MCF 10A (cell line): ENCODE data around the gene FSD1. TPM values are rescaled to one million over a fixed set of nuclear protein-coding genes. Genes with fewer than 3 reads are reported as not detected.
A peak's percentile ranks its signal among the peaks of the same experiment; 100 is the strongest.

Experiments
- BruUV-seq: library from RNA; stranded (reverse); fragments of 400-500 nt; replicated peaks from 2 replicates; lab custom pipeline; 2021; lab: Mats Ljungman, UMichigan
- CTCF ChIA-PET: fragments of 300-600 bp; sonication (Branson Sonifier 250); formaldehyde crosslinking; extraction: SDS; loops from one replicate; lab custom pipeline; 2021; ENCODE audit warnings: antibody characterized with exemption, inconsistent platforms; lab: Yijun Ruan, JAX
- POLR2A ChIA-PET: fragments of 300-600, 350-650 bp; sonication (Branson Sonifier 250); formaldehyde crosslinking; extraction: SDS; loops from one replicate; lab custom pipeline; 2020; ENCODE audit warnings: antibody characterized with exemption, inconsistent platforms; lab: Yijun Ruan, JAX
- DNase-seq: peaks from one replicate; pipeline ENCODE4 v3.0.0-alpha.2; 2018; ENCODE audit not compliant: unreplicated experiment
- H3K27ac Mint-ChIP-seq: one replicate; pipeline ENCODE4 v1.8.0; 2022; ENCODE audit warnings: mild to moderate bottlenecking, low read depth, mixed read lengths; ENCODE audit not compliant: unreplicated experiment
- H3K27me3 Mint-ChIP-seq: one replicate; pipeline ENCODE4 v1.8.0; 2022; ENCODE audit warnings: mixed read lengths; ENCODE audit not compliant: insufficient read depth, unreplicated experiment
- H3K36me3 Mint-ChIP-seq: one replicate; pipeline ENCODE4 v1.8.0; 2022; ENCODE audit warnings: mild to moderate bottlenecking, moderate library complexity, mixed read lengths; ENCODE audit not compliant: insufficient read depth, unreplicated experiment
- H3K4me1 Mint-ChIP-seq: one replicate; pipeline ENCODE4 v1.8.0; 2022; ENCODE audit warnings: mixed read lengths; ENCODE audit not compliant: insufficient read depth, unreplicated experiment
- H3K4me3 Mint-ChIP-seq: one replicate; pipeline ENCODE4 v1.8.0; 2022; ENCODE audit warnings: mild to moderate bottlenecking, moderate library complexity, mixed read lengths; ENCODE audit not compliant: unreplicated experiment
- H3K9me3 Mint-ChIP-seq: one replicate; pipeline ENCODE4 v1.8.0; 2022; ENCODE audit warnings: mixed read lengths; ENCODE audit not compliant: unreplicated experiment
- CTCF ChIP-seq: fragments of 200-600 bp; IDR thresholded peaks from one replicate; pipeline ENCODE4 v1.8.0; 2022; ENCODE audit warnings: antibody characterized with exemption, mild to moderate bottlenecking; ENCODE audit not compliant: unreplicated experiment
- intact Hi-C: fragments of 100-400 bp; cut with micrococcal nuclease; formaldehyde crosslinking; loops from 2 replicates; pipeline ENCODE4 v1.14.1; 2022
- total RNA-seq: library from RNA; stranded (reverse); gene quantifications from 2 replicates; pipeline ENCODE4 v1.2.3, GENCODE V29; 2022

The FSD1 gene
- total RNA-seq, 1 experiment from 2014 or later: not detected

DNA sequence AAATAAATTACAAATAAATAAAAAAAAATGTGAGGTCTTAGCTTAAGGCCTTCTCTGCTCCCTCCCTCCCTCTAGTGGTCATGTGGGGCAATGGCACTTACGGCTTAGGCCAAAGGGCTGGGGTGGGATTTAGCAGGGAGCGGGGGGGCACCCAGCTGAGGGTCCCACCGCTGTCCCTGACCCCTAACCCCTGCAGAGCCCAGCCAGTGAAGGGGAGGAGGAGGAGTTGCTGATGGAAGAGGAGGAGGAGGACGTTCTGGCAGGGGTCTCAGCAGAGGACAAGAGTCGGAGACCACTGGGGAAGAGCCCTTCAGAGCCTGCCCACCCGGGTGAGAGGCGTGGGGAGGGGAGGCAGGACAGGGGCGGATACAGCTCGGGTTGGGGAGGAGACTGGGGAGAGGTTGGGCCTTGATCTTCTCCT, 48.3 kb downstream of the FSD1 start:
- no peaks in the 10 kb centered on the region for H3K4me1 Mint-ChIP-seq
- BruUV-seq: no TSS peak
- peaks cover 37% of the 10 kb centered on the region for H3K36me3 Mint-ChIP-seq
- H3K27ac Mint-ChIP-seq: no peak overlapping the region
- CTCF ChIA-PET: interaction anchor here (0.6 to 3.6 kb wide), 25 partner anchors 10 to 1264 kb away, joined by 3 to 33 read pairs (median 5); partner anchors contain the start of genes CHAF1A, HDGFL2, MPND and STAP2
- POLR2A ChIA-PET: interaction anchor here (0.7 to 2.9 kb wide), 7 partner anchors 9 to 224 kb away, joined by 3 to 34 read pairs (median 3); partner anchors contain the start of genes MPND and SH3GL1
- peak; percentile 72 for DNase-seq
- no peaks in the 10 kb centered on the region for H3K9me3 Mint-ChIP-seq
- intact Hi-C loops: loop anchor here (1.0 kb wide), 1 partner anchor 85 kb away; no protein-coding TSS in a partner anchor
- TF ChIP-seq CTCF: peak; percentile 90
- H3K4me3 Mint-ChIP-seq: no peak overlapping the region
- H3K27me3 Mint-ChIP-seq: no peaks in the 10 kb centered on the region

GRCh38 chr19:4354282-4354681, 49.9 kb downstream of the FSD1 start:
- ChIA-PET POLR2A (interaction anchor here (1.2 kb wide), 1 partner anchor 11 kb away, joined by 4 read pairs; the partner anchor contains the start of gene MPND), CTCF (interaction anchor here (0.6 to 3.6 kb wide), 5 partner anchors 8 to 87 kb away, joined by 3 to 33 read pairs (median 12); partner anchors contain the start of gene MPND)
- Mint-ChIP-seq H3K9me3 (no peaks in the 10 kb centered on the region), H3K36me3 (peaks cover 27% of the 10 kb centered on the region), H3K4me1 (no peaks in the 10 kb centered on the region), H3K4me3 (no peak overlapping the region), H3K27me3 (no peaks in the 10 kb centered on the region), H3K27ac (no peak overlapping the region)
- DNase-seq: no peak
- intact Hi-C loops: no loop called here
- no peak for TF ChIP-seq CTCF
- BruUV-seq: no TSS peak

DNA sequence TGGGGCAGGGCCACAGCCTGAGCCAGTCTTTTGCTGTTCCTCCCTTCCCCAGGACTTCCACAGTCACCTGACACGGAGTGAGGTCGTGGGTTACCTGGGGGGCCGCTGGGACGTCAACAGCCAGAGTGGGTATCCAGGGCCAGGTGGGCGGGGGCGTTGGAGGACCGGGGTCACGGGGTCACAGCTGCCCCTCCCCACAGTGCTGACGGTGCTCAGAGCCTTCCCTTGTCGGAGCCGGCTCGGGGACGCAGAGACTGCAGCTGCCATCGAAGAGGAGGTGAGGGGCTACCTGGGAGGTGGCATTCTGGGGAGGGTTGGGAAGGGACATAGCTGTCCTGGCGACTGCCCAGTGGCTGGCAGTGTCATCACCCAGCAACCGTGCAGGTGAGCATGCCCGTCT, 50.5 kb downstream of the FSD1 start:
- CTCF ChIA-PET: interaction anchor here (0.8 to 3.6 kb wide), 4 partner anchors 10 to 88 kb away, joined by 3 to 33 read pairs (median 17); partner anchors contain the start of gene MPND
- H3K27me3 Mint-ChIP-seq: no peaks in the 10 kb centered on the region
- BruUV-seq: TSS peak; percentile 2
- no peak overlapping the region for H3K27ac Mint-ChIP-seq
- intact Hi-C loops: no loop called here
- H3K4me1 Mint-ChIP-seq: no peaks in the 10 kb centered on the region
- no peak for TF ChIP-seq CTCF
- no peak for DNase-seq
- H3K36me3 Mint-ChIP-seq: peaks cover 31% of the 10 kb centered on the region
- POLR2A ChIA-PET: interaction anchor here (1.2 kb wide), 1 partner anchor 12 kb away, joined by 4 read pairs; the partner anchor contains the start of gene MPND
- H3K9me3 Mint-ChIP-seq: no peaks in the 10 kb centered on the region
- no peak overlapping the region for H3K4me3 Mint-ChIP-seq

GRCh38 chr19:4357095-4357797, 52.8 kb downstream of the FSD1 start:
- DNase-seq: no peak
- no peaks in the 10 kb centered on the region for H3K9me3 Mint-ChIP-seq
- CTCF ChIA-PET: interaction anchor here (0.6 to 1.3 kb wide), 3 partner anchors 13 to 91 kb away, joined by 3 to 4 read pairs (median 3); no protein-coding TSS in a partner anchor
- H3K4me3 Mint-ChIP-seq: no peak overlapping the region
- POLR2A ChIA-PET: no interaction called here
- intact Hi-C loops: no loop called here
- H3K27me3 Mint-ChIP-seq: no peaks in the 10 kb centered on the region
- H3K4me1 Mint-ChIP-seq: no peaks in the 10 kb centered on the region
- peaks cover 32% of the 10 kb centered on the region for H3K36me3 Mint-ChIP-seq
- no peak for TF ChIP-seq CTCF
- BruUV-seq: no TSS peak
- H3K27ac Mint-ChIP-seq: no peak overlapping the region
